B cell (primary cell): ENCODE results near the gene DNAI1.

Experiments
- EZH2 ChIP-seq: IDR thresholded peaks from 2 replicates; pipeline ENCODE4 v1.6.1; 2012; ENCODE audit warnings: borderline replicate concordance, low read depth, mild to moderate bottlenecking, moderate library complexity, low read length; ENCODE audit not compliant: insufficient read depth, poor library complexity, severe bottlenecking
- TF ChIP-seq, protein P1 (sequence below): fragments of 200-600 bp; IDR thresholded peaks from one replicate; pipeline ENCODE4 v1.8.0; 2022; ENCODE audit warnings: antibody characterized with exemption, mild to moderate bottlenecking

DNA sequence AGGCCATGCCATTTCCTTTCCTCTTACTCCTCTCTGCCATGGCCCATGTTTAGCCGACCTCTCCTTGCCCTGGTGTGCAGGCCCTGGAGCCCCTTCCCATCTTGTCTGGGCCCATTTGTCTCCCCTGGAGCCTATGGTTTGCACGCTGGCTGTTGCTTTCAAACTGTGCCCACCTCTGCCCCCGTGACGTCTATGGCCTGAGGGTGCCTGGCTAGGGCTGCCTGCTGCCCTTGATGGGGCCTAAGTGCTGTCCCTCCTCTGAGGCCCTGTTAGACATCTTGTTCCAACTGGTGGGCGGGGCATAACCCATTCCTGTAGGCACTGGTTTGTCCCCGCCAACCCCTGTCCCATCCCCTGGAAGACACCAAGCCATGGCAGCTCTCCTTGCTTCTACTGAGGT lies 86.9 kb downstream of the DNAI1 start:
- TF ChIP-seq, protein P1, sequence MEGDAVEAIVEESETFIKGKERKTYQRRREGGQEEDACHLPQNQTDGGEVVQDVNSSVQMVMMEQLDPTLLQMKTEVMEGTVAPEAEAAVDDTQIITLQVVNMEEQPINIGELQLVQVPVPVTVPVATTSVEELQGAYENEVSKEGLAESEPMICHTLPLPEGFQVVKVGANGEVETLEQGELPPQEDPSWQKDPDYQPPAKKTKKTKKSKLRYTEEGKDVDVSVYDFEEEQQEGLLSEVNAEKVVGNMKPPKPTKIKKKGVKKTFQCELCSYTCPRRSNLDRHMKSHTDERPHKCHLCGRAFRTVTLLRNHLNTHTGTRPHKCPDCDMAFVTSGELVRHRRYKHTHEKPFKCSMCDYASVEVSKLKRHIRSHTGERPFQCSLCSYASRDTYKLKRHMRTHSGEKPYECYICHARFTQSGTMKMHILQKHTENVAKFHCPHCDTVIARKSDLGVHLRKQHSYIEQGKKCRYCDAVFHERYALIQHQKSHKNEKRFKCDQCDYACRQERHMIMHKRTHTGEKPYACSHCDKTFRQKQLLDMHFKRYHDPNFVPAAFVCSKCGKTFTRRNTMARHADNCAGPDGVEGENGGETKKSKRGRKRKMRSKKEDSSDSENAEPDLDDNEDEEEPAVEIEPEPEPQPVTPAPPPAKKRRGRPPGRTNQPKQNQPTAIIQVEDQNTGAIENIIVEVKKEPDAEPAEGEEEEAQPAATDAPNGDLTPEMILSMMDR = no peak
- no peak for TF ChIP-seq EZH2
